GM12878 (cell line): Measurements from ENCODE around the gene PLEKHD1.

Experiments
- CHD2 ChIP-seq: IDR thresholded peaks from 2 replicates; pipeline ENCODE4 v1.6.1; 2011; ENCODE audit warnings: low read depth, low read length, improper control_type of control experiment, borderline replicate concordance
- CTCF ChIP-seq, 3 experiments: IDR thresholded peaks in 2 of 3; conservative IDR thresholded peaks in 1 of 3; 2 replicates each; pipeline ENCODE4 v1.5.1; 2011; ENCODE audit warnings: low read depth in 3 of 3, low read length in 3 of 3, mild to moderate bottlenecking in 3 of 3, control low read depth in 2 of 3, moderate library complexity in 2 of 3, inconsistent platforms in 1 of 3, mixed read lengths in 1 of 3; ENCODE audit not compliant: control insufficient read depth in 2 of 3, insufficient read depth in 1 of 3; ENCODE audit errors: extremely low read depth in 1 of 3
- MTA2 ChIP-seq: fragments of 450-650 bp; IDR thresholded peaks from 2 replicates; pipeline ENCODE4 v1.6.1; 2016; ENCODE audit warnings: low read depth, mild to moderate bottlenecking, moderate library complexity

DNA sequence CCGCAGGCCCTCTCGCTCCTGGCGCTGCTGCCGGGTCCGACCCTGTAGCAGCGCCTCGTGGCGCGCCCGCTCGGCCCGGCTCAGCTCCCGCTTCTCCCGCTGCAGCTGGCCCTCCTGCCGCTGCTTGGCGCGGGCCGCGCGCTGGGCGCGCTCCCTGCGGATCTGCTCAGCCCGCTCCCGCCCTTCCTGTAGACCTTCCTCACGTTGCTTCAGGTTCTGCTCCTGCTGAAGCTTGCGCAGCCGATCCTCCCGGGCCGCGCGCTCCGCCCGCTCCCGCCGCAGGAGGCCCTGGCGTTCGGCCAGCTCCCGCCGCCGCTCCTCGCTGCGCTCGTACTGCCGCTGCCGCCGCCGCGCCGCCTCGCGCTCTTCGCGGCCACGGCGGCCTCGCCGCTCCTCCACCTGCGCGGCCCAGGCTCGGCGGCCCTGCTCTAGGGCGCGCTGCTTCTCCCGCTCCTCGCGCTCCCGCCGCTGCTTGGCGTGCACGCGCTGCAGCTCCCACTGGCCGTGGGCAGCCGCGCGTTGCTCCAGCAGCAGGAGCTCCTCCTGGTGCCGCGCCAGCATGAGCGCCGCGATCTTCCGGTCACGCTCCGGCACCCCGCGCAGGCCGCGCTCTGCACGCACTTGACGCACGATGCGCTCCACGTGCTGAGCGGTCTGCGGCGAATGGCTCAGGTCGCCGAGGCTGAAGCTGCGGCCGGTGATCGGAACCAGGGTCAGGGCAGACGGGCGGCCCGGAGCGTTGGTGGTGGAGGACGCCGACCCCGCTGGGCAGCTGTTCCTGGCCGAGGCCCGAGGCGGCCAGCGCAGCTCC lies 87.7 kb downstream of the PLEKHD1 start:
- no peak for TF ChIP-seq CTCF (IDR thresholded peaks at IDR 0.05 in 2 of 3, conservative IDR thresholded peaks at IDR 0.05 in 1 of 3; ENCODE audit: control insufficient read depth in 2 of 3, extremely low read depth in 1 of 3, insufficient read depth in 1 of 3, low read depth in 3 of 3, low read length in 3 of 3)
- TF ChIP-seq MTA2: no peak
- TF ChIP-seq CHD2: no peak
